Esophagus mucosa (tissue), 1 donor: ENCODE measurements around the gene TIMM22. TPM values are rescaled to one million over a fixed set of nuclear protein-coding genes. Genes with fewer than 3 reads are reported as not detected.
"Not testable (repeated sequence)": the region's sequence is repeated elsewhere in the genome, so short reads cannot be mapped to it uniquely, and the experiment has no call there.

ENCODE experiments used
- ATAC-seq: fragments of 200-7000 bp; cut with Tn5 transposase; one replicate; pipeline ENCODE4 v1.9.1; 2020
- total RNA-seq: library from RNA; stranded (reverse); gene quantifications from one replicate; pipeline ENCODE4 v1.2.4, GENCODE V29; 2023
- donor health status: DM: yes; HTN: yes; CAD: no.

Gene TIMM22
- total RNA-seq, 1 donor from 2014 or later, result 9.4 TPM

DNA sequence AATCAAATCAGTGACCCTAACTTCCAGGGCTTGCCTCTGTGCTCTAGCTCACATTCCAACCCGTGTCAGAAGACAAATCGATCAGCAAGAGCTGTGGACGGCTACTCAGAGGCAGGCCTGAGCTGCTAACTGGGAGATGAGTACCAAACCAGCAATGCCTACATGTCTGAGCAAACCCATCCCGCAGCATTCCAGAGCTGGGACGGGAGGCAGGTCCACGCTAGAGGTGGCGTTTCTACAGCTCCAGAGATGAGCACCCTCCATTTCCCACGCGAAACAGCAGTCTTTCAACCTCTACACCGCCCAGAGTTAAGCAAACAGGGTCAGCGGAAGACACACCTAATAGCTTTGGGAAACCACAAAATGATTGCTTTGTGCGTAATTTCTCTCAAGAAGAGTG lies 23.9 kb upstream of the TIMM22 start:
- ATAC-seq, result peak; percentile 91

DNA sequence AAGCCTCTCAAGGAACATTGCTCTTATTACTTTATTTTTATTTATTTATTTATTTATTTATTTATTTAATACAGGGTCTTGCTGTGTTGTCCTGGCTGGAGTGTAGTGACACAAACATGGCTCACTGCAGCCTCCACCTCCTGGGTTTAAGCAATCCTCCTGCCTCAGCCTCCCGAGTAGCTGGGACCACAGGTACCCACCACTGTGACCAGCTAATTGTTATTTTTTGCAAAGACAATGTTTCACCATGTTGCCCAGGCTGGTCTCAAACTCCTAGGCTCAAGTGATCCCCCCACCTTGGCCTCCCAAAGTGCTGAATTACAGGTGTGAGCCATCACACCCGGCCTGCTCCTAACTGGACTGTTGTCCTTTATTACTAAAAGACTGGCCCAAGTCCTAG lies 22.2 kb upstream of the TIMM22 start:
- ATAC-seq, result not testable (repeated sequence)

DNA sequence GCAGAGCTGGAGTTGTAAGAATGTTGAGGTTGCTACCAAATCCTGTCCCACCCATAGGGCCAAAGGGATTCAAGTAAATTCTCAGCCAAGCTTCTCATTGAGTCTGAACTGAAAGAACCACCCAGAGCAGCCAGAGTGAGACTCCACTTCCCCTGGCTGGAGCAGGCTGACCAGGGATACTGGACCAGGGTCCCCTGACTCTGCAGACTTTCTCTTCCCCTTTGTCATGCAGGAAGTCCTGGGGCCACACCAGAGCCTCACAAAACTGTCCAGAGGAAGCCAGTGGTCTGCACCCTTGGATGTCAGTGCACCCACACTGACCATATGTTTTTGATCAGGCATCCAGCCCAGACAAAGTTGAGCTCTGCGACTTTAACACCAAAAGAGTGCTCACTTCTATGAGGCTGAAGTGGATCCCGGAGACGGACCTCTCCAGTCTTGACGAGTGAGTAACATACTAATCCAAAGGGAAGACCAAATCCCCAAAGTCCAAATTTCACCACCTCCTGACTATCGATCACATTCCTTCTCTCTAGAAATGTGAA lies 21.5 kb upstream of the TIMM22 start:
- no peak for ATAC-seq

DNA sequence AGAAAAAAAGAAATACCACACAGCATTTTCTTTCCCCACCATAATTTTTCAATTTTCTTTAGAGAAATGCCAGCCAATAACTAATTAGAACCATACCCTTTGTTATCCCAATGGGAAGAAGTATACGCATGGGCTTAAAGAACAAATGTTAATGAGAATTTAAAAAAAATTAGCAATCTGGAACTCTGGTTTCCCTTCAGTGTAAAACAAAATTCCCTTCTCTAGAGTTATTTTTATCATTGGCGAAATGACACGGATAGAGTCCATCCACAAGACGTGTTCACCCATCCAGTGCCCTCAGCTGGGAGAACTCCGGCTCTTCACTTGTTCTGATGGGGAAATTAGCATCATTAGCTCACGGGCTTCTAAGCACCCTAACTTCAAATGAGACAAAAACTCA lies 20.6 kb upstream of the TIMM22 start:
- ATAC-seq, result no peak

DNA sequence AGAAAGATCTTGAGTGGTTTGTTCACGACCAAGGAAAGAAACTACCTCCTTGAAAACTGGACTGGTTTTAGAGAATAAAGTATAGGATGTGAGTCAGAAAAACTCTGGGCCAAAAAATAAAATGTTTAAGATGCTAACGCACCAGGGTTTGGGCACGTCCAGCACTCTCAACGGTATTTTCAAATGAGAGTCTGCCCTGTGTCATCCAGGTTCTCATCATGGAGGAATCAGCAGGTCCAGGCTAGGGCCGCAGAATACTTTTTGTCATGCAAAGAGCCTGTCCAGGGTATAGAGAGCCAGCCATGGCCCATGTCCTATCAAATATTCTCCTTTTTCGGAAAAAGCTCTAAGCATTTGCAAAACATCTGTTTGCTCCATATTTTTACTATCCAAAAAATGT lies 19.8 kb upstream of the TIMM22 start:
- no peak for ATAC-seq

DNA sequence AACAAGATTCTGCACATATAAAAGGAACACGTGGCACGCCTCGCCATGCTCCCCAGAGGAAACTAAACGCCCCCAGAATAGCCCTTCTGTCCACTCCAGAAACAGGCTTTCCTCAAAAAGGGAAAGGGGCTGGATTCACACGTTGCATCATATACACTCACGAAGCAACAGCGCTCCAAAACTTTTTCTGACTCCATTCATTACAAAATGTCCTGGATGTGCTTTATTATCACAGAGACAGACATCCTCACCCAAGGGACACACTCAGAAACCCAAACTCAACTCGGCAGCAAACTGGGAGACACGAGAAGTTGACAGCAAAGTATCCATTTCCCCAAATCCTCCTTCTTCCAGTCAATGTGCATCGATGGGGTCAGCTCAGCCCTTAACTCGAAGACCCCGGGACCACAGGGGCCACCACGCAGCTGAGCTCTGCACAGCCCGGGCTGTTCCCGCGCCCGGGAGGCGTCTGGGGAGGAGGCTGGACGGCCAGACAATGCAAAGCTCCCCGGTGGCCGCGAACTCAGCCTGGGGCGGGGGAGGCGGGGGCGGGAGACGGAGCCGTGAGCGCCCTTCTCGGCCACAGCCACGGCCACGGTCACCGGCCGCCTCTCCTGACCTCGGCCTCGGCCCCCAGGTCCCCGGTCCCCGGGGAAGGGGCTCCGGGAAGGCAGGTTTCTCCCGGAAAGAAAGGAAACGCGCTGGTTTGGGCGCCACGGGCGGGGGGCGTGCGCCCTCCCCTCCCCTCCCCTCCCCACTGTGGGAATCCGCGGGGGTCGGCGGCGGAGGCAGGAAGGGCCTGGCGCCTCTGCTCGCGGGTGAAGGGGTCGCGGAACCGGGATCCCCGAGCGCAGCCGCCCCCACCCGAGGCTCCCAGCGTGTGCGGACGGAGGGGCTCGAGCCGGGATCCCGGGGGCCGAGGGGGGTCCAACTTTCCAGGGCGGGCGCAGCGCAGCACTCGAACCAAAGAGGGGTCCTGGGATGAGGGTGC lies 18.5 kb upstream of the TIMM22 start:
- ATAC-seq, result no peak

DNA sequence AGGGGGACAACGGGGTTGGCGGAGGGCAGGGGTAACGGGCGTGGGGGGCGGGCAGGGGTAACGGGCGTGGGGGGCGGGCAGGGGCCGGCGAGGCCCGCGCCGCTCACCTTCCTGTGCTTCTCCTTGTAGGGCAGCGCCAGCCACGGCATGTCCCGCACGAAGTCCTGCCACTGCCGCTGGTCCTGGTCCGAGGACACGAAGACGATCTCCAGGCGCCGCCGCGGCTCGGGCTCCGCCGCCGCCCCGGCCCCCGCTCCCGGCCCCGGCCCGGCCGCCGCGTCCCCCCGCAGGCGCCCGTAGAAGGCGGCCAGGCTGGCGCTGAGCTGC lies 17.8 kb upstream of the TIMM22 start:
- no peak for ATAC-seq

DNA sequence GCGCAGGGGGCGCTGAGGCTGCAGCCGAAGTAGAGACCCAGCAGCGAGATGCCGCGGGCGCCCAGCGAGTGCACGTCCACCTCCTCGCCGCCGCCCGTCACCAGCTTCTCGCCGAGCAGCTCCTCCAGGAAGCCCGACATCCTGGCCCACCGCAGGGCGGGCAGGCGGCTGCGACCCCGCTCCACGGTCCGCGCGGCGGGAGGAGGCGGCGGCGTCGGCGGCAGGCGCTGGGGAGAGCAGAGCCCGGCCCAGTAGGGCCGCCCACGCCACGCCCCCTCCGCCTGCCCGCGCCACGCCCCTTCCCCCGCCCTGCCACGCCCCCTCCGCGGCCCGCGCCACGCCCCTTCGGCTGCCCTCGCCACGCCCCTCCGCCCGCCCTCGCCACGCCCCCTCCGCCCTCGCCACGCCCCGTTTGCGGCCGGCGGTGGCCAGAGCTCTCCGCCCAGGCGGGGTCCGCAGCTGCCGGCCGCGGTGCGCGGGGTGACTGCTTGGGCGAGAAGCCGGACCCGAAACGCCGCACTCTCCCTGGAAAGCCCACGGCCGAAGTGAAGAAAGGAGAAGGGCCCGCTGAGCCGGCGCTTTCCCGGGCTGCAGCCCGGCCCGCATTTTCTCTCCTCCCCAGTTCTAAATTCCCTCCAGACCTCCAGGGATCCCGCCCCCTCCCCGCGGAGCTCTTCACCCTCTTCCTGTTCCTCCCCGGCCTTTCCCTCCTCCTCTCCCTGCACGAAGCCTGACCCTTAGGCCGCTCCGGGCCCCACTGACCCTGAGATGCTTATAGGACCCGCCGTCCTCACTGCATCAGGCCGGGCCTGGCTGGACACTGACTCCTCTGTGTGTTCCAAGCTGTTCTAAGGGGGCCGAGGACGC lies 17.2 kb upstream of the TIMM22 start, which contains the start of gene NXN:
TSS of gene NXN (minus strand) at position 238 of the 867 bp plus-strand sequence.
- ATAC-seq, result peak; percentile 98

DNA sequence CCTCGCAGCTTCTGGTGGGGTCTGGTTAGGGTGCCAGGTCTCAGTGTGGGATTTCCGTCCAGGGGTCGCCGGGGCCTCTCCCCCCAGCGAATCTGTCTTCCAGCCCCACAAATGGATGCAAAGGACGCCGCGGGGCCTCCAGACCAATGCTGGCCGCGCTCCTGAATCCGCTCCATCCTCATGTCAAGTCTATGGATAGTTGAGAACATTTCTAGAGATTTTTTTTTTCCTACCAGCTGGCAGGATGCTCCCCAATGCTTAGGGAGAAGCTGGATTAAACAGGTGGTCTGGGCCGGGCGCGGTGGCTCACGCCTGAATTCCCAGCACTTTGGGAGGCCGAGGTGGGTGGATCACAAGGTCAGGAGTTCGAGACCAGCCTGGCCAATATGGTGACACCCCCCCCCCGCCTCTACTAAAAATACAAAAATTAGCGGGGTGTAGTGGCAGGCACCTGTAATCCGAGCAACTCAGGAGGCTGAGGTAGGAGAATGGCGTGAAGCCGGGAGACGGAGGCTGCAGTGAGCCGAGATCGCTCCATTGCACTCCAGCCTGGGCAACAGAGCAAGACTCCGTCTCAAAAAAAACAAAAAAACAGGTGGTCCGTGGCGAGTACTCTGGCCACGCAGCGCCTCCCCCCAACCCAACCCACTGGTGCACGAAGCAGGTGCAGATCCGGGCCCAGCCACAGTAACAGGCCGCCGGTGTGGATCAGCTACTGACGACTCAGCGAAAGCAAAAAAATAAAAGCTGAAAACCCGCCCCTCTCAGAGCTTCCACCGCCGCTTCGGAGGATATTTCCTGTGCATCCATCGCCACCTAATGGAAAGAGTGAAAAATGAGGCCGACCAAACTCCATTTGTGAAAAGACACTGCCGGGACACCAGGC lies 16.3 kb upstream of the TIMM22 start:
- peak; percentile 65 for ATAC-seq

DNA sequence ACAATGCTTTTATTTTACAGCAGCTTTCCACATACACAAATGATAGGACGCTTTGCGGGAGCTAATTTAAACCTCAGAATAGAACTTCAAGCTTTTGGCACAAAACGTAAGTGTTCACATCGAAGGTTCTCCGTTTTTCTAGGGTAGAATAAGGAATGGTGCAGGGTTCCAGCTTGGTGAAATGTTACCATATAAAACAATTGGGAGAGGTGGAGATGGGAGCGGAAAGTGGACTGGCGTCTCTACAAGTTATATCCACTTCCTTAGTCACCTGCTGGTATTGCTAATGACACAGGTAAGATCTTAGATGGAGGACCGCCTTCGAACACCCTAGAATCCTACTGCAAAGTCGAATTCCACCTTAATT lies 15.7 kb upstream of the TIMM22 start:
- ATAC-seq, result no peak

DNA sequence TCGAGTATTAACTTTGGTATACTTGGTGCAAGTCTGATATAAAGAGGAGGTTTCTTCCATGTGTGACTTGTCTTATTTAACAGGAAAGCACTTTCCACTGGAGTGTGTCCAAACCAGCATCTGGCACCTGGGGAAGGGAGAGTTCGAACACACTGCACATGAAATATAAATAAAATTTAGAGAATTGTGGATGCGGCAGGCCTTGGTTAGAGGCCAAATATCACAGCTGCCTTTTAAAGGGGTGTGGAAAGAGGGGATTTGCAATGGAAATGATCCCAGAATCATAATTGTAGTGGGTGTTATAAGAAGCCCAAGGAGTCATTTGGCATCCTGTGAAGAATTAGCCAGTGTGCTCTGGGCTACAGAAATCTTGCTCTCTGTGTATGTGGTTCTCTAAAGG lies 13.0 kb upstream of the TIMM22 start:
- ATAC-seq, result no peak

DNA sequence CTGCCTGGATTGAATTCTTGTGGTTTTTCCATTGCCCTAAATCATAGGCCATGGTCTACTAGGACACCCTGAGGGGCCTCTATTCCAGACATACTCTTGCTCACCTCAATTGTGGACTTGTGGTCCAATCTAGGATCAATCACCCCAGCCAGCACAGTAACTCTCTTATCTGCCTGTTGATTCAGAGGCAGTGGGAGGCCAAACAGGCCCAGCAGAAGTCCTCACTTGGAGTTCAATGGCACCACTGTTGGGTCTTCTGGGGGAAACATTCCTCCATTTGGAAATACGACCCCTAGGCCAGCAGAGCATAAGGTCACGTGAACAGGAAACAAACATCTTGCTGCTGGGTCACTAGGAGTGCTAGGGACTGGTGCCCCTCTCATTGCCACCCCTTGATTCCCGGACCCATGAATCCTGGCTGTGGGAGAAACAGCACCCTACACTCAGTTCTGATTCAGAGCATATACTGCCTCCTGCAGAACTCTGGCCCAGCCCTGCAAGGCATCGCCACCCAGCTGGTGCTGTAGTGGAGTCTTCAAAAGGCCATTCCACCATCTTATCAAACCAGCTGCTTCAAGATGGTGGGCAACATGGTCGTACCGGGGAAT lies 10.5 kb upstream of the TIMM22 start:
- ATAC-seq, result no peak

DNA sequence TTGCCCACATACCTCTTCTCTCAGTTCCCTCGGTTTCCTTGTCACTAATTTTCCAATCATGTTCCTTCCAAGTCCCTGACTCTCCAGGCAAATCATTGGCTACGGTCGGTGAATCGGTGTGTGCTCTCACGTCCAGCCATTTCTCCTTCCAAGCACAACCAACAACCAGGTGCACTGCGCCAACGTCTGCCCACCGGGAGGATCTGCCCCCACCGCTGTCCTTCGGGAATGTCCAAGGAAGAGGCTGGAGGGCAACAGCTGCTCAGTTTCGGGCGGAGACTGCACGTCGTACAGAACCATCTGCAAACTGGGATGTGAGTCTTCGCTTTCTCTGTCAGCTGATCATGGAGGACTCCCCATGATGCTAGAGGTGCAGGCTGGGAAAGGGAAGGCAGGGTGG lies 9.0 kb upstream of the TIMM22 start:
- ATAC-seq, result no peak

DNA sequence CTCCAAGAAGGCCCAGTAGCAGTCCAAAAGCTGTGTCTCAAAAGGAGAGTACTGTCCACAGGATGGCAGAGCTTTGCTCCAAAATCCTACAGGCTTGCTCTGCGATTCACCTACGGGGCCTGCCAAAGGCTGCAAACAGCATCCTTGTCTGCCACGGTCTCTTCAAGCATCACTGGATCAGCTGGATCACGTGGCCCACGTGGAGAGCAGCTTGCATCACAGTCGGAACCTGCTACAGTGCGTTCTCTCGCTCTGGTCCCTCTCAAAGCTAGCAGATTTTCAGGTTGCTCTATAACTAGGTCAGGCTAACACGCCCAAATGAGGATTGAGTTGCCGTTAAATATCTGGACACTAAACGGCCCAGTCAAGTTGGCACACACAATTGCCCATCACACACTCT lies 8.4 kb upstream of the TIMM22 start:
- ATAC-seq, result no peak

DNA sequence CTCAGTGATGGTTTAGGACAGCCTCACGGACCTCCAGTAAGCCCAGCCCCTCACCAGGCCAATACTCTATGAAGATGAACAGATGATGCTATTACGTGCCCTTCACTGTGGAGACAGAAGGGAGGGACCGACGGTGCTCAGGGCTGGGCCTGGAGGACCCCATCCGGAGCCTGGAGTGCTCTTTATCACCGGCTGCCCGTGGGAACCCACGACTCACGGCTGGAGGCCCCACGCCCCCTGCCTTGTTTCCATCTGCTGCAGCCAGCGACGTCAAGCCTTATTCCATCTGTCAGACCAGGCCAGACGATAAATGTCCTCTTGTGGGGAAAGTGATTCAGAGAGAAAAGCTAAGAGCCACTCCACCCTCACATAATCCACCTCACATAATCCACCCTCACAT lies 4.0 kb upstream of the TIMM22 start:
- ATAC-seq, result no peak

DNA sequence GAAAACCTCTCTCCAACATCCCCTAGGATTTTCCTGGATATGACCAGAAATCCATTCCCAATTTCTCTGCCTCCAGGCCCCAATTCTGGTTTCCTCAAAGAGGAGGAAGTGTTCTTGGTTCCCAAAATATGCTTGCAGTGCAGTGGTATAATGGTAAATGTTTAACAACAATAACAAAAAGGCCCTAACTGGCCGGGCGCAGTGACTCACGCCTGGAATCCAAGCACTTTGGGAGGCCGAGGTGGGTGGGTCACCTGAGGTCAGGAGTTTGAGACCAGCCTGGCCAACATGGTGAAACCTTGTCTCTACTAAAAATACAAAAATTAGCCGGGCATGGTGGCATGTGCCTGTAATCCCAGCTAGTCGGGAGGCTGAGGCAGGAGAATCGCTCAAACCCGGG lies 1.6 kb upstream of the TIMM22 start:
- ATAC-seq, result not testable (repeated sequence)

DNA sequence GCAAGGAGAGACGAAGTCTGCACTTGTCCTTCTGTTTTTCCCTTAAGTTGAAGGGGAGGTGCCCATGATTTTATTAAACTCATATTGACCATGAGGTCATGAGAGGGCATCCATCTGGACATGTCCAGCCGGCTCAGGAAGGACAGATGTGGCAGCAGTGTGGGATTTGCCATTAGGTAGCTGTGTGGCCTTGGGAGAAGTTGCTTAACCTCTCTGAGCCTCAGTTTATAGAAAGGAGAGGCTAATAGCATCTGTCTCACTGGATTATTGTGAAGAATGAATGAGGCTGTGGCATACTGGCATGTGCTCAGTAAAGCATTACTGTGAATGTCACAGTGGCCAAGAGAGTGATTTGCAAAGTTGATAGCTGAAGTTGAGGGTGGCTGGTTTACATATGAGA lies 1.2 kb downstream of the TIMM22 start:
- no peak for ATAC-seq

DNA sequence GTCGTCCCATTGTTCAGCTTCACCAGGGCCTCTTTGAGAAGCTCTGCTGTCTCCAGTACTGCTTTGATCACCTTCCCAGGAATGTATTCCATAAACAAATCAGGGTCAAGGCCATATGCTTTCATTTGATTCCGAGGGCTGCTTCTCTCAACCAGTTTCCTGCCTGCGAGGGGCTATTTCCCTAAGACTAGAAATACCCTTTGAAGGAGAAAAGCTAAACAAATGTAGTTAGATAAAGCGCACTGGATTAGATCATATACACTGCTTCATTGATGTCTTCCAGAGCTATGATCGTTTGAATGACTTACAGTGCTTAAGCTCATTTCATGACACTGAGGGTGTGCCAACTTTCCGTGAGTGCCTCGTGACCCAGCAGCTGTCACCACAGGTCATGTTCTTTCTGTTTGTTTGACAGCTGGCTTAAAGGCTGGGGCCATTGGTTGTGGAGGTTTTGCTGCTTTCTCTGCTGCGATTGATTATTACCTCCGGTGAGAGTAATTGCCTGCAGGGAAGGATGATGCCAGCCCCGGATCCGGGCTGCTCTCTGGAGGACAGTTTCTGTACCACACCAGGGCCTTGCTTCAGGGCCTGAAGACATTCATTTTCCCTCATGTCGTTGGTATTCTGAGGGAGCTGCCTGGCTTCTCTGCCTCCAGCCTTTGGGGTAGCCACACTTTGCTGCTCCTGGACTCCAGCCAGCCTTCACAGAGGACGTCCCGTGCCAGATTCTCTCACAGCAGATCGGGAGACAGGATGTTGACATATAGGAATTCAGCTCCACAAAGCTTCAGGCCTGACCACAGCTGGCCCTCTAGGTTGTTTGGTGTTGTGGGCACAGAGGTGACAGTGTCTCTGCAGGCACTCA lies 3.9 kb downstream of the TIMM22 start:
- no peak for ATAC-seq

DNA sequence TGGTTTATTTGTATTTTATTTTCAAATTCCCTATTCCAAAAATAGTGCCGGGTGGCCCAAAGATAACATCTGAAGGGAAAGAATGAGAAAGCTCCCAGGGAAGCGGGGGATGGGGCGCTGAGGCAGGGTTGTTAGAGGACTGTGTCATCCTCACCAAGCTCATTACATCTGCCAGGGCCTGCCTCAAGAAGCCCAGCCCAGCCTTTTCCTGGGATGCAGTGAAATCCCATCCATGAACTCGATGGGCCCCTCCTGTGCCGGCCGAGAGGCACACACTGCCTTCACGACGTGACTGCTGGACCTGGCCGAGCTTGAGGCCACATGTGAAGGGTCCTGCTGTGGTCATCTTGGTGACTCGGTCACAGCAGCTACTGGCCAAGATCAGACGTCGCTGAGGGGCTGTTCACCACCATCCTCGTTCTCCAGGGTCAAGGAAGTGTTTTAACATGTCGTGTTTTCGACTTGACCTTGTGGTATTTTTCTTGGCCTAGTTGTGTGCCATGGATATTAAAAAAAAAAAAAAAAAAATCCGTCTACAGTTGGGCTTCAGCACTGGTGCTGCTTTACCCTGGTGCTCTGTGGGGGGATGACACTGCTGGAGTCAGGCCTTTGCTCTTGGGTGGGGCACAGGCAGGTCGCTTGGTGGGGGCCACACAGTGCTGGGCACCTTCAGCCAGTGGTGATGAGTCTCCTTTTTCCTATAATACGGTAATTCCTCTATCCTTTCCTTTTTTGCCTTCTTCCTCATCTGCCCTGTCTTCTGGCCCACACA lies 4.9 kb downstream of the TIMM22 start:
- ATAC-seq, result no peak

DNA sequence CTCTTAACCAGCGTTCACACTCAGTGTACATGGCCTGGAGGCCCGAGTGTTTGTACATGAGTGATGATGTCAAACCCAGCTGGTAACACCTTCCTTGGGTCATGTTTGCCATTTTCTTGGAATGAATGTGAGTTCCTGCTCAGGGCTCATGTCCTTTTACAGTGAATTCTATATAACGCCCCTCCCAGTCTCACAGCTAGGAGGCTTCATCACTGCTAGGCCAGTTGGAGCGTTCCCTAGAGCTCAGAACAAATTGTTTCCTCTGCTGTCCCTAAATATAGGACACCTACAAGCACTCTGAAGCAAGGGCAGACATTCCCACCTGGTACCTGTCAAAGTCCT lies 5.5 kb downstream of the TIMM22 start:
- ATAC-seq, result no peak
